ENCODE measurements around the gene ANGPTL4. TPM values are rescaled to one million over a fixed set of nuclear protein-coding genes. Genes with fewer than 3 reads are reported as not detected.

The ANGPTL4 gene
- total RNA-seq, 1 donor from 2014 or later, result 161 TPM

GRCh38 chr19:8393192-8393870, 29.4 kb downstream of the ANGPTL4 start:
- no peak for DNase-seq (ENCODE audit: low spot score in 2 of 2)
- no peaks in the 10 kb centered on the region for H3K9me3 ChIP-seq
- no peaks in the 10 kb centered on the region for H3K27me3 ChIP-seq
- H3K4me1 ChIP-seq, result peaks cover 18 to 52% of the 10 kb centered on the region in 2 donors
- no peak for TF ChIP-seq CTCF (IDR thresholded peaks at IDR 0.05)
- no peaks in the 10 kb centered on the region for H3K36me3 ChIP-seq
- intact Hi-C loops (cut with DNase I), result no loop called here
- peak overlapping the region; percentile 54 to 100 for H3K27ac ChIP-seq
- no peak overlapping the region for H3K4me3 ChIP-seq

DNA sequence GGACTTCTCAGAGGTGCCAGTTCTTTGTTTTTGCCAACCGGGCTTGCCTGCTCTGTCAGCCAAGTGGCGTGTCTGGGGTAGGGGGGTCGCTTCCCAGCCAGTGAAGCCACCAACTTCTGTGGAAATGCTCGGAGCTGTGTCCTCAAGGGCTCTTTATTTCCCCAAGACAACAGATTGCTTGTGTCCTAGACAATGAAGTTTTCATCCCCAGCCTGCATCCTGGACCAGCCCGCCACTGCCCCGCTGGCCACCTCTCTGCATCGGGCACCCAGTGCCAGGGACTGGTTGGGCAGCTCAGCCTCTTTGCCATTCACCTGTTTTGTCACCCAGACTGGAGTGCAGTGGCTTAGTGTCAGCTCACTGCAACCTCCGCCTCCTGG, 29.9 kb downstream of the ANGPTL4 start:
- H3K27me3 ChIP-seq, result no peaks in the 10 kb centered on the region
- intact Hi-C loops (cut with DNase I), result no loop called here
- no peaks in the 10 kb centered on the region for H3K36me3 ChIP-seq
- DNase-seq (ENCODE audit: low spot score in 2 of 2), result no peak
- peak overlapping the region; percentile 54 to 100 for H3K27ac ChIP-seq
- H3K9me3 ChIP-seq, result no peaks in the 10 kb centered on the region
- no peak for TF ChIP-seq CTCF (IDR thresholded peaks at IDR 0.05)
- H3K4me1 ChIP-seq, result peaks cover 18 to 52% of the 10 kb centered on the region in 2 donors
- no peak overlapping the region for H3K4me3 ChIP-seq

- no peak for TF ChIP-seq CTCF (IDR thresholded peaks at IDR 0.05)
- H3K4me1 ChIP-seq, result peaks cover 18 to 48% of the 10 kb centered on the region in 2 donors
- H3K36me3 ChIP-seq, result peaks cover 15 to 16% of the 10 kb centered on the region in 2 donors
- H3K27me3 ChIP-seq, result no peaks in the 10 kb centered on the region
- no peak for DNase-seq (ENCODE audit: low spot score in 2 of 2)
- H3K27ac ChIP-seq, result no peak overlapping the region
- no peaks in the 10 kb centered on the region for H3K9me3 ChIP-seq
- H3K4me3 ChIP-seq, result no peak overlapping the region
- intact Hi-C loops (cut with DNase I), result loop anchor here (1.0 kb wide), 1 partner anchor 41 kb away; no protein-coding TSS in a partner anchor
Observed at GRCh38 chr19:8395621-8396082, 31.7 kb downstream of the ANGPTL4 start.

DNA sequence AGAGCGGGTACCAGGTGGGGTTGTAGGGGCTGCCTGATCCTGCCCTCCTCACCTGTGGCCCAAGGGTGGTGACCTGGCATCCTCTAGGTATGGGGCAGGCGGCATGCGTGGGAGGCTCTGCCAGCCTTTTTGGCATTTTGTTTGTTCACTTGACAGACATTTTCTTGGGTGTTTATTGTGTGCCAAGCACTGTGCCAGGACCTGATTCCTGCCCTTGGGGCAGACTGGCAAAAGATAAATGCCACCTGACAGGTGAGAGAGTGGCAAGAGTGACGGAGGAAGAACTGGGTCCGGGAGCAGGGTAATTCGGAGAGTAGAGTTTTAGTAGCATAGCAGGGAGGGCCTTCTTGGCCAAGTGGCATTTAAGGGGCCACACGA, 32.2 kb downstream of the ANGPTL4 start:
- DNase-seq (ENCODE audit: low spot score in 2 of 2), result no peak
- Histone ChIP-seq H3K36me3 (peaks cover 18% of the 10 kb centered on the region in 2 donors), H3K27me3 (no peaks in the 10 kb centered on the region), H3K9me3 (no peaks in the 10 kb centered on the region), H3K27ac (no peak overlapping the region), H3K4me3 (no peak overlapping the region), H3K4me1 (peaks cover 16 to 45% of the 10 kb centered on the region in 2 donors)
- intact Hi-C loops (cut with DNase I), result loop anchor here (1.0 kb wide), 1 partner anchor 42 kb away; no protein-coding TSS in a partner anchor
- TF ChIP-seq CTCF (IDR thresholded peaks at IDR 0.05), result no peak

DNA sequence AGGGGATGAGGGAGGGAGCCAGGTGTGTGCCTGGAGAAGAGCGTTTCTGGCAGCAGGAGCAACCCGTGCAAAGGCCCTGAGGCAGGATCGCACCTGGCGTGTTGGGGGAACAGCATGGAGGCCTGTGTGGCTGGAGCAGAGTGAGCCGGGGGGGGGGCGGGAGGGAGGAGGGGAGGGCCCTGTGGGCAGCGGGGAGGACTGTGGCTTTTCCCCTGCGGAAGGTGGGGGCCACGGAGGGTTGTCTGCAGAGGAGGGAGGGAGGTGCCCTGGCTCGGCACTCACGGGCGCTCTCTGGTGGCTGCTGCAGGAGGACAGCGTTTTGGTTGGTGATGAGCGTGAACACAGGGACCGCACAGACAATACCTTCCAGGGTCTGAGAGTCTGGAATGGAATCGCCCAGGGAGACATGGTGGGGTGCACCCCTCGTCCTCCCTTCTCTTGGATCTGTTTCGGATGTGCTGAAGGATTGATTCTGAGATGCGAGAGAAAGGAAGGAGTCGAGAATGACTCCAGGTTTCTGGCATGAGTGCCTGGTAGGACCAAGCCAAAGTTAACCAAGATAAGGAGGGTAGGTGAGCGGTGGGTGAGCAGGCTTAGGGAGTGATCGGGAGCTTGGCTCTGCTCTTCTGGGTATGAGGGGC, 32.7 kb downstream of the ANGPTL4 start:
- H3K27ac ChIP-seq, result peak overlapping the region in 1 of 2 donors; percentile 29
- H3K4me1 ChIP-seq, result peaks cover 11 to 39% of the 10 kb centered on the region in 2 donors
- no peaks in the 10 kb centered on the region for H3K9me3 ChIP-seq
- H3K27me3 ChIP-seq, result no peaks in the 10 kb centered on the region
- DNase-seq (ENCODE audit: low spot score in 2 of 2), result no peak
- intact Hi-C loops (cut with DNase I), result loop anchor here (1.0 kb wide), 1 partner anchor 42 kb away; no protein-coding TSS in a partner anchor
- peaks cover 18 to 23% of the 10 kb centered on the region in 2 donors for H3K36me3 ChIP-seq
- peak; percentile 40 to 71 (median 69) for TF ChIP-seq CTCF (IDR thresholded peaks at IDR 0.05)
- no peak overlapping the region for H3K4me3 ChIP-seq

Data from ascending aorta (tissue), 2 donors.